Sigmoid colon (tissue), 7 donors: ENCODE measurements around the gene TMEM44. TPM values are rescaled to one million over a fixed set of nuclear protein-coding genes. Genes with fewer than 3 reads are reported as not detected.

Experiments used
- DNase-seq: peaks from one replicate; pipeline ENCODE4 v3.0.0-alpha.2; 2019
- H3K27ac ChIP-seq, 4 donors: fragments of 200-600 bp; sonication (generic); one replicate each; pipeline ENCODE4 v1.5.1; 2016 to 2019; ENCODE audit warnings: mild to moderate bottlenecking in 1 of 4
- H3K27me3 ChIP-seq, 3 donors: fragments of 200-600 bp; sonication (generic); one replicate each; pipeline ENCODE4 v1.5.1; 2019; ENCODE audit warnings: mild to moderate bottlenecking in 1 of 3
- H3K36me3 ChIP-seq, 4 donors: fragments of 200-600 bp; sonication (generic); one replicate each; pipeline ENCODE4 v1.5.1; 2016 to 2019
- H3K4me1 ChIP-seq, 4 donors: fragments of 200-600 bp; sonication (generic); one replicate each; pipeline ENCODE4 v1.5.1; 2017 to 2019
- H3K4me3 ChIP-seq, 4 donors: fragments of 200-600 bp; sonication (generic); one replicate each; pipeline ENCODE4 v1.5.1; 2017 to 2019; ENCODE audit warnings: mild to moderate bottlenecking in 2 of 4, moderate library complexity in 1 of 4
- H3K9me3 ChIP-seq, 4 donors: fragments of 200-600 bp in 3 of 4; sonication (generic) in 3 of 4; one replicate each; pipeline versions ENCODE4 v1.5.1 to v1.6.1; 2013 to 2019
- CTCF ChIP-seq, 4 experiments: fragments of 450-650 bp in 3 of 4; fragments of 200-600 bp in 1 of 4; IDR thresholded peaks; one replicate each; pipeline ENCODE4 v1.5.1; 2016 to 2019; ENCODE audit warnings: antibody characterized with exemption in 4 of 4, mild to moderate bottlenecking in 3 of 4, moderate library complexity in 2 of 4
- EP300 ChIP-seq, 4 donors: sonication (generic); formaldehyde crosslinking; IDR thresholded peaks; one replicate each; pipeline ENCODE4 v1.6.1; 2017; ENCODE audit warnings: antibody characterized with exemption in 4 of 4
- POLR2A ChIP-seq, 2 donors: fragments of 450-650 bp; IDR thresholded peaks; one replicate each; pipeline ENCODE4 v1.6.1; 2016; ENCODE audit warnings: antibody characterized with exemption in 2 of 2, mild to moderate bottlenecking in 2 of 2, moderate library complexity in 2 of 2
- POLR2AphosphoS5 ChIP-seq, 4 donors: sonication (generic); formaldehyde crosslinking; IDR thresholded peaks; one replicate each; pipeline ENCODE4 v1.6.1; 2017; ENCODE audit warnings: antibody characterized with exemption in 4 of 4
- WGBS, 2 donors: extraction: QIAGEN DNeasy Blood & Tissue Kit; methylation state at CpG; one replicate each; pipeline ENCODE4 v1.1.7; 2013; 5-methylcytosine and 5-hydroxymethylcytosine counted together
- intact Hi-C: fragments of 100-400 bp; cut with DNase I; formaldehyde crosslinking; loops from one replicate; pipeline ENCODE4 v1.15.1; 2023
- polyA plus RNA-seq, 3 donors: library from polyadenylated mRNA; stranded (reverse); fragments of 200-250 nt; gene quantifications; one replicate each; pipeline ENCODE4 v1.2.3, GENCODE V29; 2013
- total RNA-seq, 4 donors: library from RNA; depleted of rRNA; stranded (reverse); fragments of >200 nt; gene quantifications; one replicate each; pipeline ENCODE4 v1.1.0, GENCODE V29; 2016
- donor health status: healthy with polysubstance abuse.
- donor health status: Bipolar disorder and iron deficiency.
- donor health status: healthy.

Gene TMEM44
- total and polyA plus RNA-seq, 7 donors = 2.0 to 25.8 (median 11.9) TPM

GRCh38 chr3:194617827-194618226 is 15.4 kb downstream of the TMEM44 start:
- DNase-seq = no peak
- Histone ChIP-seq H3K9me3 (no peaks in the 10 kb centered on the region), H3K4me1 (peaks cover 0 to 6% (median 0%) of the 10 kb centered on the region in 4 donors), H3K4me3 (no peak overlapping the region), H3K27ac (no peak overlapping the region), H3K27me3 (no peaks in the 10 kb centered on the region), H3K36me3 (no peaks in the 10 kb centered on the region)
- TF ChIP-seq POLR2AphosphoS5 (IDR thresholded peaks at IDR 0.05) (no peak), CTCF (IDR thresholded peaks at IDR 0.05) (no peak), POLR2A (IDR thresholded peaks at IDR 0.05) (no peak)
- WGBS, 2 donors = 77 to 80% methylated on average over 9 of the region's 9 CpGs
- intact Hi-C loops = no loop called here

GRCh38 chr3:194617143-194617671 is 16.0 kb downstream of the TMEM44 start:
- no peak for TF ChIP-seq CTCF (IDR thresholded peaks at IDR 0.05)
- TF ChIP-seq POLR2A (IDR thresholded peaks at IDR 0.05) = no peak
- no peak for TF ChIP-seq POLR2AphosphoS5 (IDR thresholded peaks at IDR 0.05)
- TF ChIP-seq EP300 (IDR thresholded peaks at IDR 0.05) = no peak
- Histone ChIP-seq H3K27me3 (no peaks in the 10 kb centered on the region), H3K4me1 (peaks cover 0 to 6% (median 0%) of the 10 kb centered on the region in 4 donors), H3K36me3 (no peaks in the 10 kb centered on the region), H3K27ac (no peak overlapping the region), H3K9me3 (no peaks in the 10 kb centered on the region), H3K4me3 (no peak overlapping the region)
- 95% methylated on average over 14 of the region's 14 CpGs for WGBS, 2 donors
- no peak for DNase-seq
- intact Hi-C loops = no loop called here

GRCh38 chr3:194615226-194615625 is 18.0 kb downstream of the TMEM44 start:
- intact Hi-C loops = no loop called here
- Histone ChIP-seq H3K9me3 (no peaks in the 10 kb centered on the region), H3K36me3 (no peaks in the 10 kb centered on the region), H3K27me3 (no peaks in the 10 kb centered on the region), H3K4me1 (no peaks in the 10 kb centered on the region), H3K4me3 (no peak overlapping the region), H3K27ac (no peak overlapping the region)
- 90 to 93% methylated on average over 11 of the region's 11 CpGs for WGBS, 2 donors
- no peak for DNase-seq
- TF ChIP-seq POLR2AphosphoS5 (IDR thresholded peaks at IDR 0.05) (no peak), POLR2A (IDR thresholded peaks at IDR 0.05) (no peak), EP300 (IDR thresholded peaks at IDR 0.05) (no peak), CTCF (IDR thresholded peaks at IDR 0.05) (no peak)

GRCh38 chr3:194612221-194612620 is 21.0 kb downstream of the TMEM44 start:
- Histone ChIP-seq H3K27ac (no peak overlapping the region), H3K27me3 (no peaks in the 10 kb centered on the region), H3K4me3 (no peak overlapping the region), H3K36me3 (no peaks in the 10 kb centered on the region), H3K4me1 (no peaks in the 10 kb centered on the region), H3K9me3 (no peaks in the 10 kb centered on the region)
- WGBS, 2 donors = 67 to 78% methylated on average over 8 of the region's 8 CpGs
- no peak for DNase-seq
- intact Hi-C loops = no loop called here
- no peak for TF ChIP-seq POLR2AphosphoS5 (IDR thresholded peaks at IDR 0.05)
- TF ChIP-seq CTCF (IDR thresholded peaks at IDR 0.05) = no peak
- TF ChIP-seq EP300 (IDR thresholded peaks at IDR 0.05) = no peak
- TF ChIP-seq POLR2A (IDR thresholded peaks at IDR 0.05) = no peak

- H3K27me3 ChIP-seq = no peaks in the 10 kb centered on the region
- 93 to 94% methylated on average over 3 of the region's 3 CpGs for WGBS, 2 donors
- H3K4me3 ChIP-seq = no peak overlapping the region
- no peaks in the 10 kb centered on the region for H3K36me3 ChIP-seq
- no peaks in the 10 kb centered on the region for H3K9me3 ChIP-seq
- intact Hi-C loops = no loop called here
- H3K27ac ChIP-seq = no peak overlapping the region
- H3K4me1 ChIP-seq = no peaks in the 10 kb centered on the region
- no peak for DNase-seq
- TF ChIP-seq EP300 (IDR thresholded peaks at IDR 0.05) = no peak
- no peak for TF ChIP-seq CTCF (IDR thresholded peaks at IDR 0.05)
- no peak for TF ChIP-seq POLR2AphosphoS5 (IDR thresholded peaks at IDR 0.05)
- TF ChIP-seq POLR2A (IDR thresholded peaks at IDR 0.05) = no peak
Observed at GRCh38 chr3:194610689-194611088, 22.5 kb downstream of the TMEM44 start.
